Panc1 (cell line): Measurements from ENCODE around the gene CHKB.

Experiments
- CTCF ChIP-seq: fragments of 450-650 bp; IDR thresholded peaks from 2 replicates; pipeline ENCODE4 v1.5.1; 2017; ENCODE audit warnings: mild to moderate bottlenecking
- POLR2AphosphoS5 ChIP-seq: IDR thresholded peaks from 2 replicates; pipeline ENCODE4 v1.6.1; 2012; ENCODE audit warnings: mild to moderate bottlenecking, low read depth, low read length, moderate library complexity
- REST ChIP-seq, 2 experiments: IDR thresholded peaks; 2 replicates each; pipeline ENCODE4 v1.6.1; 2011 to 2012; ENCODE audit warnings: low read depth in 2 of 2, control low read depth in 1 of 2, low read length in 1 of 2, mild to moderate bottlenecking in 1 of 2, moderate library complexity in 1 of 2; ENCODE audit not compliant: insufficient read depth in 1 of 2
- SIN3A ChIP-seq: IDR thresholded peaks from 2 replicates; pipeline ENCODE4 v1.6.1; 2012; ENCODE audit warnings: low read depth, mild to moderate bottlenecking, low read length, moderate library complexity, borderline replicate concordance; ENCODE audit not compliant: insufficient read depth
- TCF7L2 ChIP-seq: IDR thresholded peaks from 2 replicates; pipeline ENCODE4 v1.6.1; 2011; ENCODE audit warnings: mild to moderate bottlenecking, low read depth, low read length, inconsistent platforms

GRCh38 chr22:50611341-50612060 is 28.9 kb upstream of the CHKB start:
- TF ChIP-seq CTCF (no peak), REST (IDR thresholded peaks at IDR 0.05; ENCODE audit: insufficient read depth in 1 of 2, low read depth in 2 of 2, low read length in 1 of 2) (no peak), POLR2AphosphoS5 (no peak), TCF7L2 (no peak), SIN3A (no peak)
